GM21390 (cell line): ENCODE measurements around the gene AFF3.
"Not testable (repeated sequence)": the region's sequence is repeated elsewhere in the genome, so short reads cannot be mapped to it uniquely, and the experiment has no call there.

ENCODE experiments used
- ATAC-seq: cut with Tn5 transposase; IDR thresholded peaks from one replicate; pipeline ENCODE4 v1.9.1; 2021; ENCODE audit not compliant: unreplicated experiment

Gene AFF3

GRCh38 chr2:99806758-99807157 lies 335.6 kb downstream of the AFF3 start:
- ATAC-seq: no peak

- no peak for ATAC-seq
Observed at GRCh38 chr2:99805930-99806476, 336.4 kb downstream of the AFF3 start.

GRCh38 chr2:99803846-99804245 lies 338.5 kb downstream of the AFF3 start:
- no peak for ATAC-seq

GRCh38 chr2:99802734-99803133 lies 339.7 kb downstream of the AFF3 start:
- no peak for ATAC-seq

GRCh38 chr2:99801327-99801901 lies 341.0 kb downstream of the AFF3 start:
- no peak for ATAC-seq

- no peak for ATAC-seq
Observed at GRCh38 chr2:99797475-99797874, 344.9 kb downstream of the AFF3 start.

- no peak for ATAC-seq
Observed at GRCh38 chr2:99794414-99794813, 348.0 kb downstream of the AFF3 start.

GRCh38 chr2:99793022-99793421 lies 349.4 kb downstream of the AFF3 start:
- ATAC-seq: no peak

GRCh38 chr2:99789849-99790248 lies 352.5 kb downstream of the AFF3 start:
- no peak for ATAC-seq

- no peak for ATAC-seq
Observed at GRCh38 chr2:99787769-99788382, 354.5 kb downstream of the AFF3 start.

GRCh38 chr2:99786636-99787390 lies 355.6 kb downstream of the AFF3 start:
- ATAC-seq: no peak

GRCh38 chr2:99784946-99785345 lies 357.4 kb downstream of the AFF3 start:
- no peak for ATAC-seq

GRCh38 chr2:99784282-99784681 lies 358.1 kb downstream of the AFF3 start:
- ATAC-seq: no peak

- ATAC-seq: no peak
Observed at GRCh38 chr2:99780276-99780675, 362.1 kb downstream of the AFF3 start.

GRCh38 chr2:99779276-99779675 lies 363.1 kb downstream of the AFF3 start:
- ATAC-seq: no peak

GRCh38 chr2:99777656-99778290 lies 364.6 kb downstream of the AFF3 start:
- ATAC-seq: no peak

- no peak for ATAC-seq
Observed at GRCh38 chr2:99776906-99777646, 365.3 kb downstream of the AFF3 start.

- ATAC-seq: no peak
Observed at GRCh38 chr2:99776206-99776905, 366.0 kb downstream of the AFF3 start.

GRCh38 chr2:99775585-99775984 lies 366.8 kb downstream of the AFF3 start:
- ATAC-seq: no peak

- ATAC-seq: not testable (repeated sequence)
Observed at GRCh38 chr2:99773642-99774041, 368.7 kb downstream of the AFF3 start.
